NCI-H1105 treated with DMSO at 0.1 percent for 48 hours (cell line): ENCODE results near the gene DNAH1.

Source experiments
- DNase-seq: peaks from one replicate; lab custom pipeline; 2025; lab: John Stamatoyannopoulos, UW

DNAH1 gene

DNA sequence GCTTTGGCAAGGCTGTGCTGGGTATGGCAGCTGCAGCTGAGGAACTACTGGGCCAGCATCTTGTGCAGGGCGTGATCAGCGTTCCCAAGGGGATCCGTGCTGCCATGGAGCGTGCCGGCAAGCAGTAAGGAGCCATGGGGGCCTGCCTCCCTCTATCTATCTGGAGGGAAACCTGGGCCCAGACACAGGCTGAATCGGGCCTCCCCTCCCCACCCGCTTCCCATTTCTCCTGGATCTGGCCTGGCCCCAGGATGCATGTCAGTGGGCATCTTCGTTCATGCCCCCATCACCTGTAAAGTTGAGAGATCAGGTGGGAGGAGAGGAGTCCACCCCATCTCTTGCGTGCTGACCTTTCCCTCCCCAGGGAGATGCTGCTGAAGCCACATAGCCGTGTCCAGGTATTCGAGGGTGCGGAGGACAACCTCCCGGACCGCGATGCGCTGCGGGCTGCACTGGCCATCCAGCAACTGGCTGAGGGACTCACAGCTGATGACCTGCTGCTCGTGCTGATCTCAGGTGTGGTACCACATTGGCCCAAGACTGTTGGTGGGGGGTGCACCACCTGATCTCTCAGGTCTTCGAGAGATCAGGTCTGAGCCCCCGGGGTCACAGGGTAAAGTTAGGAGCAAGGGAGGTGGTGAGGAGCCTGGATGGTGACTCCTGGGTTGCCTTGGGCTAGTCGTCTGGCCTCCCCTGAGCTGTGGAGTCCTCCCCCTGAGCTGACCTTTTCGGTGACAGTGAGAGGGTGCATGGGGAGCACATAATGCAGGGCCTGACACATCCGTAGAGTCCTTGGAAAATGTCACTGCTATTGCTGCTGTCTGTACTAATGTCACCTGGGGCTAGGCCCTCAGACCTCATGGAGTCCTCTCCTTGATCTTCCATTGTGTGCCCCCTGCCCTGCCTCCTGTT is 25.3 kb upstream of the DNAH1 start:
- DNase-seq: no peak

DNA sequence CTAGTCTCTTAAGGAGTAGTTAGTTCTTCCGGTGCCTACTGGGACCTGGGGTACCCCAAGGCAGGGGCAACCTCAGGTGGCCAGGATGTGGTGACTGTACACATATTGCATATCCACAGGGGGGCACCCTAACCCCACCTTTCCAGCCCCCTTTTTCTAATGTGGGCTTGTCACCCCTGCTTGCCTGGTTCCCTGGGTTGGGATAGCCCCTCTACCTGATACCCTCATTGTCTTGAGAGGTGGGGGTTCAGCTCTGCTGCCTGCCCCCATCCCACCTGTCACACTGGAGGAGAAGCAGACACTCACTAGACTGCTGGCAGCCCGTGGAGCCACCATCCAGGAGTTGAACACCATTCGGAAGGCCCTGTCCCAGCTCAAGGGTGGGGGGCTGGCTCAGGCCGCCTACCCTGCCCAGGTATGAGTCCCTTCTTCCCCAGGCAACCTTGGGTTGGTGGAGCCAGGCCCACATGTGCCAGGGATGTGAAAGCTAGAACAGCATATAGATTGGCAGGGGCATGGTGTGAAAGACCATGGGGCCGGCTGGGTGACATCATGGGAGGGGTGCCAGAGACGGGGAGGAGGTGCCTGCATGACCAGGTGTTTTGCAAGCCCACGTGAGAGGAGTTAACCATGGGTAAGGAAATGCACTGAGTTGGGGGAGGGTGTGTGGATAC is 24.5 kb upstream of the DNAH1 start:
- peak; percentile 2 for DNase-seq

DNA sequence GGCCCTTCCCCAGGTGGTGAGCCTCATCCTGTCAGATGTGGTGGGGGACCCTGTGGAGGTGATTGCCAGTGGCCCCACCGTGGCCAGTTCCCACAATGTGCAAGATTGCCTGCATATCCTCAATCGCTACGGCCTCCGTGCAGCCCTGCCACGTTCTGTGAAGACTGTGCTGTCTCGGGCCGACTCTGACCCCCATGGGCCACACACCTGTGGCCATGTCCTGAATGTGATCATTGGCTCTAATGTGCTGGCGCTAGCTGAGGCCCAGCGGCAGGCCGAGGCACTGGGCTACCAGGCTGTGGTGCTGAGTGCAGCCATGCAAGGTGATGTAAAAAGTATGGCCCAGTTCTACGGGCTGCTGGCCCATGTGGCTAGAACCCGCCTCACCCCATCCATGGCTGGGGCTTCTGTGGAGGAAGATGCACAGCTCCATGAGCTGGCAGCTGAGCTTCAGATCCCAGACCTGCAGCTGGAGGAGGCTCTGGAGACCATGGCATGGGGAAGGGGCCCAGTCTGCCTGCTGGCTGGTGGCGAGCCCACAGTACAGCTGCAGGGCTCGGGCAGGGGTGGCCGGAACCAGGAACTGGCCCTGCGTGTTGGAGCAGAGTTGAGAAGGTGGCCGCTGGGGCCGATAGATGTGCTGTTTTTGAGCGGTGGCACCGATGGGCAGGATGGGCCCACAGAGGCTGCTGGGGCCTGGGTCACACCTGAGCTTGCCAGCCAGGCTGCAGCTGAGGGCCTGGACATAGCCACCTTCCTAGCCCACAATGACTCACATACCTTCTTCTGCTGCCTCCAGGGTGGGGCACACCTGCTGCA is 23.7 kb upstream of the DNAH1 start:
- DNase-seq: no peak

DNA sequence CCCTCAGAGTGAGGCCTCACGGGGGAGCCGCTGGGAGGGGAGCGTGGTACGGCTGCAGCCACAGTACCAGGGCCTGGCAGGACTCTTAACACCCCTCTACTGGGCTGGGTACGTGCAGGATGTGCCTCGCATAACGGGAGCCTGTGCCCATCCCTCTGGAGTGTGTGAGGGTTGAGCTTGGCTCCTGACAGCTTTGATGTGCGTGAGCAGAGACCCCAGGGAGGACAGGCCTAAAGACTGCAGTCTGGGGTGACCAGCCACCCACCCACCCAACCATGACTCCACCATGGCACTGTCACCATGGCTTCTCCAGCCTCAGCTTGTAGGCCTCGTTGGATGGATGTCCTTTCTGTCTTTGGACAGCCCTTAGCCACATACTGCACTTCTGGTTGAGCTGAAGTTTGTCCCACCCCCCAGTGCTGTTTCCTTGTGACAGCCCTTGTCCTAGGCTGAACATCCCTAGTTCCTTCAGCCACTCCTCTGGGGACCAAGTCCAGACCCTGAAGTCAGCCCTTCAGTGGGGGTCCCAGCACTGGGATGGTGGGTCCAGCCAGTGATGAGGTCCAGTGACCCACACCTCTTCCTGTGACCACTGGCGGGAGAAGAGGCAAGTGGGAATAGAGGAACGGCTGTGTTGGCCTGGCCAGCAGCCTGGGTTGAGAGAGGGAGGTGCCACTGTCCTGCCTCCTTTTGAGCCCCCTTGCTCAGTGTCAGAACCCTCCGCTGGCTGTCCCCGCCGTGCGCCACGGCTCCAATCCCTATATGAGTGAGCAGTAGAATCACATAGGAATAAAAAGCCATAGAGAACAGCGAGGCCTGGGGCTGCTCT is 22.4 kb upstream of the DNAH1 start:
- DNase-seq: no peak

DNA sequence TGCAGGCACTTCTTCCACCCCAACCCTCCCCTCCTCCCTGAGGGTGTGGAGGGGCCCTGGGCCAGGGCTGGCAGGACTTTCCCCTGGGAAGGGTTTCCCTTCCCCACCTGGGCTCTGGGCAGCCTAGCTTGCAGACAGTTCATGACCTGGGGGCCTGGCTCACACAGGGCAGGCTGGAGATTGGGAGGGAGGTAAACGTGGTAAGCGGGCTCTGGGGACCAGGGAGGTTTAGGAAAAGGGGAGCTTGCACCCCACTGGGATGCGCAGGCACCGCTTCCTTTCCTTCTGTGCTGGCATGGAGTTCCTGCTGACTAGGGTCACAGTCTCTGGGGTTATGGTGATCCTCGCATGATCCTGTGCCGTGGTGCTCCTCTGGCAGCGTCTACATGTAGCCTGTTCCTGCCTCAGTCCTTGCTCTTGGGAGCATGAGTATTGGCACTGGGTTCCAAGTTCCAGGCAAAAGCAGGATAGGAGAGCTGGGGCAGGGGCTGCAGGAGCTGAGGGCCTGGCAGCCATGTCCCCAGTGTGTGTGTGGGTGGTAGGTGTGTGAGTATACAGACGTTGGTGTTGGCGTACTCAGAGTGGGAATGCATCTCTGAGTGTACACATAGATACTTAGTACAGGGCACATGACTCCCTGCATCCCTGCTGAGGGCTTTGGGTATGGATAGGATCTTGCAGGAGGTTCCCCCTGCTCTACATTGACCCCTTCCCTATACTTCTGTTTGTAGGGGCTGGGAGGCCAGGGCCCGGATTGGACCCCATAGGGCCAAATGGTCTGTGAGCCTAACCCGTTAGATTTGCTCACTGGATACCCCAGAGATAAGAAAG is 21.6 kb upstream of the DNAH1 start:
- DNase-seq: no peak

DNA sequence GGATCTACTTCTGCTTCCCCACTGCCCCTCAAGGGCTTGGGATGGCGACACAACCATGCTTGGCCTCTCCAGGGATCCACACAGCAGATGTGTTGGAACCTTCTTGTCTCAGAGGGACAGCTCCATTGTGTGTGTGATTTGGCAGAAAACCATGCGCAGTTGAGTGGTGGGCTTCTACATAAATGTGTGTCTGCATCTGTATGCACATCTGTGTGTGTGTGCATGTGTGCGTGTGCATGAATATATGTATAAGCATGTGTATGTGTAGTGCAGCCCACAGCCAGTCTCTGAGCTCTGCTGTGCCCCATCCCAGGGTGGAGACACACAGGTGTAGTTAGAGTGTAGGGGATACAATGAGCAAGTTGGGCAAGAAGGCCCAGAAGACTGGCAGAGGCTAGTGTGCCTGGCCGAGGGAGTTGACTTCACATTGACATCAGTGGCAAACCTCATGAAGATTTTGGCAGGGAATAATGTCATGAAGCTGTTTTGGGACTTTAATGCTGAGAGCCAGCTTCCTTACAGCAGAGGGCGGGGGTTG is 20.4 kb upstream of the DNAH1 start:
- DNase-seq: no peak

DNA sequence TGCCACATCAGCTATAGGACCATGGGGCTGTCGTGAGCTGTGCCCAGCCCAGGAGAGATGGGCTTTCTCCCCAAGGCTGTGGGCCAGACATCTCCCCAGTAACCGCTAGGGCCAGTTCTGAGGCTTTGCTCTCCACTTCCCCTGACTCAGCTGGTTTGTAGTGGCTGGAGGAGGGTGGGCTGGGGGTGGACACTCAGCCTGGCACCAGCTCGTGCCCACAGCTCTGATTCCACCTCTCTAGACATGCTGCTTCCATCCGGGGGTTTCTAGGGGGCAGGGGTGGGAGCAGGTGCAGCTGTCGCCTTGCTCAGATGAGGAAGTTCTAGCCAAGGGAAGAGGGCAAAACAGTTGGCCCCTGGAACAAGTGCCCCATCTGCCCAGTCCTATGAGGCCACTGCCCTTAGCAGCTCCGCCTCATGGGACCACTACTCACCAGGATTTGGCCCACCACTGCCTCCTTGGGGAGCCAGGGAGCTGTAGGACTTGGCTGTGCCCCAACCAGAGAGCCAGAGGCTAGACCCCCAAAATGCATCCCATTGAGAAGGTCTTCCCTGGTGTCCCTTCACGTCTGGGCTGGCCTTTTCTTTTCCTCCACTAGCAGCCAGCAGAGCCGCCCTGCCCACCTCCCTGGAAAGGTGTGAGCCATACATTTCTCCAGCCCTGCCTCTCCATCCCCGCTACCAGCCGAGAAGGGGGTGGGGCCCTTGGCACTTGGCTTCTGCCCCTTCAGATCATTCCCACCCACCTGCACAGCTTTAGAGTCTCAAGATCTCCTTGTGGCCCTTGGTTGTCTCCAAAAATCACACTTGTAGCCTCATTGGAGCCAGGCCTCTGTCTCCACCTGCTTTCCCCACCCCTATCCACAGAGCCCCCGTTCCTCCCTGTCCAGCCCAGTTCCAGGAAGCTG is 18.6 kb upstream of the DNAH1 start:
- no peak for DNase-seq

DNA sequence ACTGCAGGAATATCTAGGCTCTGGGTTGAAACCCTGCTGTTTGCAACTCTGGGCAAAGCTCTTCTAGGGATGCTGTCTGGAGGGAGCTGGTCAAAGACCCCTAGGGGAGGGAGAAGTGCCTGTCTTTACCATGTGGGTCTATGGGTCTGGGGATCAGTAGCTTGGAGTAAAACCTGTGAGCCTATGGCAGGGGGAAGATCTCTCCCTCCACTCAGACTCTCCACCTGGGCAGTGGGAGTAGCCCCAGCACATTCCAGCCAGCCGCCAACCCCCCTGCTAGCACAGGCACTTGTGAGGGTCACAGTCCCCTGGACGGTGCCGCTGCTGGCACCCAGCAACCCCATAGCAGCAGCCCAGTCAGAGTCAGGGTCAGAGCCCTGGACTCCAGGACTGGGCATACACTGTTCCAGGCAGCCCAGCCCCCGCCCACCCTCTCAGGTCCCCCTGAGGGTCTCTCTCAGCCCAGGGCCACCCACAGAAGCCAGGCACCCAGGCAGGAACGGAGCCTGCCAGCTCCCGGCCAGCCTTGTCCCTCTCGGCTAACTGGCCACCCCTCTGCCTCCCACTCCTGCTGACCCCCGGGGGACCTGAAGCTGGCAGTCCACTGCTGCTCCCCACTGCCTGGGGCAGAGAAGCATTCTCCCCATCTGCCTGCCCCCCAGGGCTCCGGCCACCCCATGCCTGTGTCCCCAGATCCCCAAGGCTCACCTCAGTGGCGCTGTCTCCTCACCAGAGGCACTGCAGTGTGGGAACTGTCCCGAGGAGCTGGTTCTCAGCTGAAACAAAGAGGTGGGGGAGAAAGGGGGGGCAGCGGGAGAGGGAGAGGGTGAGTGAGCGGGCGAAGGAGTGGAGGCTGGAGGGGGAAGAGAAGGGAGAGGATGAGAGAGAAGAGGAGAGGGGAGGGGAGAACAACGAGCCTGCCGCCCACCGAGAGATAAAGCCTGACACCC is 17.7 kb upstream of the DNAH1 start:
- DNase-seq: no peak

DNA sequence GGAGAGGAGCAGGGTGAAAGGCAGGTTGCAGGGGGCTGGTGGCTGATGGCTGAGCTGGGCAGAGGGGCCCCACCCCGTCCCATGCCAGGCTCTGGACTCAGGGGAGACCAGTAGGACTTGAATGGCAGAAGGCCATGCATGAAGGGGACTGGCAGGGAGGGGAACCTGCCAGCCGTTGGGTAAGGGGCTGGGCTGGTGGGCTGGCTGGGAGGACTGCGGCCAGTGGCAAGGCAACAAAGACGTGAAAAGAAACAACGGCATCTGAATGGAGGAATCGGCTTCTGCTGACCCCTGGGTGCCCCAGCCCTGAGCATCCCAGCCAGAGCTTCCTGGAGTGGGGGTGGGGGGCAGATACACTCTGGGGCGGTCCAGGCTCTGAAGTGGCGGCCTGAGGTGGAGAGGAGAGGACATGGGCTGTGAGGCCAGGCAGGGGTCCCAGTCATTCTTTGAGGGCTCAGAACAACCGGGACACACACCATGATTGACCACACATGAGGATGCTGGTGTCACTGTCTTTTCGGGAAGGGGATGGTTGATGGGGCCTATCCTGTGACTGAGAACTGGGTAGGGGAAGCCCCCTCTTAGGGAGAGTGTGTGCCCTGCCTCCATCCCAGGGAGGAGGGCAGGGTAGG is 16.8 kb upstream of the DNAH1 start:
- DNase-seq: no peak

DNA sequence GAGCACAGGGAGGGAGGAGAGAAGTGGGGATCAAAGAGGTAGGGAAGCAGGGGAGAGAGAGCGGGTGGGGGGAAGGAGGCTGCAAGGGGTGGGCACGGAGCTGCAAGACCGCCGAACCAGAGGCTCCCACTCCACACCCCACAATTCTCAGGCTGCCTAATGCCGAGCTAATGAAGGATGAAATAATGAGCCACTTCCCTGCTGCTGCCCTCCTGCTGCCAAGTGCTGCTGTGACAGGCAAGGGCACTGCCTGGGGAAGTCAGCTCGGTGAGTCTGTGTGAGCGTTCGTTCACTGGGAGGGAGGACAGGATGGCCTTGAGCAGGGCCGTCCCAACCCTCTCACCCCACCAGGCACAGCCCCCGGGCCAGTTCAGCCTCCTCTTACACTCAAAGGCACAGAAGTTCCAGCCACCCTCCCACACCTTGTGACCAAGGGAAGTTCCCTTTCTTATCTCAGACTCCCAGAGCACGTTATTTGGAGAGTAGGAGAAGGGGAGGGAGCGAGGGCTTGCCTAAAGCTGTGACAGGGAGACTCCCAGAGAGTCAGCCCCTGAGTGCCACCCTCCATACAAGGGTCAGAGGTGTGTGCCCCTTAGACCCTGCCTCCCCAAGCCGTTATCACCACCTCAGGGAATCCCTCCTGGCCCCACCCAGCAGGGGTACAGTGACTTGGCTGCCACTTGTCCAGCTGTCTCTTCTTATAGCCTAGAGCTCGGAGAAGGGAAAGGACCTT is 16.1 kb upstream of the DNAH1 start:
- no peak for DNase-seq

DNA sequence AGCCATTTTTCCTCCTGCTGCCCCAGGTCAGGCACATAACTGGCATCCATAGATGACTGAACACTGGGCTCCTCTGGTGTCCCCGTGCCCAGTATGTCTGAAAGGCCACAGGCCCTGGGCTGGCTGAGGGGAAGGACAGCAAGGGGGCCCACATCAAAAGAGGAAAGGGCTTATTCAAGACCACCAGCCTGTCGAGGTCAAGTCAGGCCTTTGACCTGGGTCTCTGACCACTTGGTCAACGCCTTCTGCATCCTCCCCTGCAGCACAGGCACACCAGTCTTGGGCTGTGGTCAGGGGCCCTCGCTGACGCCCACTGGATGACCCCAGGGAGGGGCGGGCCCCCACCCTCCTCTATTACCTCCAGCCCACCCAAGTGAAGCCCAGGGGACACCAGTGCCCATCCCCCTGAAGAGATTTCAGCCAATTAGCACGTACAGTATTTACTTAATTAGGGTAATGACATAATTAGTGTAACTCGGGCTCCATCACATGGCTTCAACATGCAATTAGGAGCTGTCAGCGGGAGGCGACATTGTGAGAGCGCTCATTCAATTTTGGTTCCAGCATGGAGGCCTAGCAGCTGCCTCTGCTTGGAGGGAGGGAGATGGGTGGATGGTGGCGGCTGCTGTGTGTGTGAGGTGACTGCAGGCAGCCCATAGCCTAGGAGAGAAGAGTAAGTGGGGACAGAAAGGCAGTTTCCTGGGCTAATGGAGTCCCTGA is 13.5 kb upstream of the DNAH1 start:
- peak; percentile 30 for DNase-seq

DNA sequence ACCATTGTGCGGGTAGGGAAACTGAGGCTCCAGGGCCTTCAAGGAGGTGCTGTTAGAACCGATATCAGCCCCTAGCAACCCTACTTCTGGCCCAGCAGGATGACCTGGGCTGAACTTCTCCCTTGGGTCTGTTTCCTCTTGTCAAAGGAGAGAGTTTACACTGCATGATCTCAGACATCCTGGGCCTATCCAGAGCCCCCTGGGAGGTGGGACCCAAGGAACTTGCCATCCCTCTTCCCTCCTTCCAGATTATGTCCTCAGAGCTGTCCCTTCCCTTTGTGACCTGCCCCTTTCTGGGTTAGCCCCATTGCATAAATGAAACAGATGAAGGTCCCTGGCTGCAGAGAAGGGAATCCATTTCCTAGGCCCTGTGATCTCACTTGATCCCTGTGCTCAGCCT is 12.3 kb upstream of the DNAH1 start:
- no peak for DNase-seq

DNA sequence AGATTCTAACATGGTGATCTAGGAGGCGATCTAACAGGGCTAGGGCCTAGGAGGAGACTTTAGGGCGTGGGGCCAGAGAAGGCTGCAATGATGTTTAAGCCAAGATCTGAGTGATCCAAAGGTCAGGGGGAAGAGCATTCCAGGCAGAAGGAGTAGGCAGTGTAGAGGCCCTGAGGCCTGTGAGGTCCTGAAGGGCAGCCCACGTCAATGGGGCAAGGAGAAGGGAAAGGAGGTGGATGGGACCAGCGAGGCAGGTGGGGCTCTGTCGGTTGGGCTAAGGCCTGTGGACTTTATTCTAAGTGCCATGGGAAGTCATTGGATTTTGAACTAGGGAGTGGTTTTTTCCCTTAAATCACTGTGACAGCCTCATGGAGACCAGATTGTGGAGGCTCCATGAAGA is 10.2 kb upstream of the DNAH1 start:
- DNase-seq: no peak

DNA sequence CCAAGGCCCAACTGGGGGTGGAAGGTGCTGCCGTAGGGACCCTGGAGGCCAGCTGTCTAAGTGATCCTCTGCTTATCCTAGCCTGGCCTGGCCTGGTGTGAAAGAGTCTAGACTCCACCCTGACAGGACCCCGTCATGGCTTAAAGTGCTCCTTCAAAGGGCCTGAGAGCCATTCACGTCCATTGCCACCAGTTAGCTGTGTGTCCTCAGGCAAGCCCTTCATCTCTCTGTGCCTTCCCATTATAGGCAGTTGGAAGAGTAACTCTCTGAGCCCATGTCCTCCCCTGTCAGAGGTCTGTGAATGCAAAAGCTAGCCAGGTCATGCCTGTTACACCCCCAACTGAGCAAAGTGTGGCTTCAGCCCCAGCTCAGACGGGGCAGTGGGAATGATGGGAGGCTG is 9.1 kb upstream of the DNAH1 start:
- DNase-seq: no peak

DNA sequence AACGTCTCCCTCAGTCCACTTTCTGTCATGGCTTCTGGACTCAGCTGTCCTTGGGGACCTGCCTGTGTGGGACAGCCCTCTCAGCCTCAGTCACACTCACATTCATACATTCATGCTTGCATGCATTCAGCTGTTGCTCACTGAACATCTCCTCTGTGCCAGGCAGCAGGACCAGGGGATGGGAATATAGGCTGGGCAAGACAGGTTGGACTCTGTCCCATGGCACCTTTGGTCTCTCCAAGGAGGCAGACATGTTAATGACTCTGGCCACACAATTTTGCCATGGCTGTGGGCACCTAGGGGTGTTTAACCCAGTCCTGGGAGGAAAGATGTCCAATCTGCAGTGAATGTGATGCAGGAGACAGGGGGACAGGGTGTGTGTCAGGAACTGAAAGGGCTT is 7.8 kb upstream of the DNAH1 start:
- DNase-seq: no peak

DNA sequence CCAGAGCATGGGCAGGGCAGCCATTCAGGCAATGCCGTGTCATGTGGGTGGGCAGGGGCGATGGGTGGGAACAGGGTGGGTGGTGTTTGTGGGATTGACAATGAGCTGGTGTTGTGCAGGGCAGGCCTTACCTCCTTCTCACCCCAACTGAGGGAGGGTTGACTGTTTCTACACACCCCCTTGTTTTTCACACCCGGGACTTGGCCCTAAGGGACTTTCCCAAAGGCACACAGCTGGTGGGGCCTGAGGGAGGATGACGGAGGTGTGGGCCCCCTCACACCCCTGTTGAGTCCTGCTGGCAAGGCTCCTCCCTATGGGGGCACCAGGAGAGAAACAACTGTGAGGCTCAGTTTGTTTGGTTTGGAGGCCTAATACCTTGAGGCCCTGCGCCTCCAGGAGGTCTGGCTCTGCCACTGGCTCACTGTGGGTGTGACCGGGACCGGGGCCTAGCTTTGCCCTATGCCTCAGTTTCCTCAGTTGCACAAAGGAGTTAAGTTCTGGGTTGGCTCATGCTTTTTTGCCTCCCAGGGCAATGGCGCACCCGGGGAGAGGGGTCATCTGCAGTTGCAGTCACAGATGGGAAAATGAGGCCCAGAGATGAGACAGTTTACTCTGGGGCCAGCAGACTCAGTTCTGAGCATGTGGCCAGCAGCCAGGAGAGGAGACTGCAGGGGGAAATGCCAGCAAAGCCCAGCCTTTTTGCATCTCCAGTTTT is 5.1 kb upstream of the DNAH1 start:
- DNase-seq: no peak
